Nephron (organoid): ENCODE measurements around the gene SAMMSON.

ENCODE experiments used
- H3K27ac Mint-ChIP-seq, 3 experiments: 2 replicates each; pipeline ENCODE4 v1.8.0; 2020; ENCODE audit warnings: mixed read lengths in 3 of 3, mild to moderate bottlenecking in 2 of 3, moderate library complexity in 1 of 3
- H3K27me3 Mint-ChIP-seq: 2 replicates; pipeline ENCODE4 v1.8.0; 2021; ENCODE audit warnings: low read depth, mild to moderate bottlenecking, moderate library complexity, mixed read lengths
- H3K36me3 Mint-ChIP-seq: 2 replicates; pipeline ENCODE4 v1.8.0; 2020; ENCODE audit warnings: low read depth, mixed read lengths
- H3K4me1 Mint-ChIP-seq: 2 replicates; pipeline ENCODE4 v1.8.0; 2020; ENCODE audit warnings: mixed read lengths
- H3K4me3 Mint-ChIP-seq, 3 experiments: 2 replicates each; pipeline ENCODE4 v1.8.0; 2020; ENCODE audit warnings: mild to moderate bottlenecking in 3 of 3, mixed read lengths in 3 of 3, moderate library complexity in 2 of 3
- H3K9me3 Mint-ChIP-seq: 2 replicates; pipeline ENCODE4 v1.8.0; 2020; ENCODE audit warnings: mixed read lengths
- CTCF ChIP-seq, 3 experiments: fragments of 200-600 bp; sonication (generic); IDR thresholded peaks; one replicate each; pipeline ENCODE4 v1.5.0; 2021; ENCODE audit warnings: antibody characterized with exemption in 3 of 3; ENCODE audit not compliant: unreplicated experiment in 3 of 3

SAMMSON gene

GRCh38 chr3:70075101-70075500, 75.6 kb downstream of the SAMMSON start:
- no peak for TF ChIP-seq CTCF (IDR thresholded peaks at IDR 0.05; ENCODE audit: unreplicated experiment in 3 of 3)
- Mint-ChIP-seq H3K36me3 (no peaks in the 10 kb centered on the region), H3K9me3 (peaks cover 8% of the 10 kb centered on the region), H3K27me3 (peaks cover 15% of the 10 kb centered on the region), H3K27ac (no peak overlapping the region), H3K4me1 (peaks cover 14% of the 10 kb centered on the region), H3K4me3 (no peak overlapping the region)

GRCh38 chr3:70076396-70076795, 76.9 kb downstream of the SAMMSON start:
- no peak overlapping the region for H3K27ac Mint-ChIP-seq
- H3K36me3 Mint-ChIP-seq: no peaks in the 10 kb centered on the region
- peaks cover 10% of the 10 kb centered on the region for H3K4me1 Mint-ChIP-seq
- peaks cover 10% of the 10 kb centered on the region for H3K27me3 Mint-ChIP-seq
- peaks cover 8% of the 10 kb centered on the region for H3K9me3 Mint-ChIP-seq
- H3K4me3 Mint-ChIP-seq: no peak overlapping the region
- no peak for TF ChIP-seq CTCF (IDR thresholded peaks at IDR 0.05; ENCODE audit: unreplicated experiment in 3 of 3)

GRCh38 chr3:70078778-70079177, 79.2 kb downstream of the SAMMSON start:
- Mint-ChIP-seq H3K27me3 (no peaks in the 10 kb centered on the region), H3K36me3 (no peaks in the 10 kb centered on the region), H3K4me1 (no peaks in the 10 kb centered on the region), H3K4me3 (no peak overlapping the region), H3K9me3 (peaks cover 8% of the 10 kb centered on the region), H3K27ac (no peak overlapping the region)
- TF ChIP-seq CTCF (IDR thresholded peaks at IDR 0.05; ENCODE audit: unreplicated experiment in 3 of 3): no peak

GRCh38 chr3:70085613-70086012, 86.1 kb downstream of the SAMMSON start:
- TF ChIP-seq CTCF (IDR thresholded peaks at IDR 0.05; ENCODE audit: unreplicated experiment in 3 of 3): no peak
- H3K27ac Mint-ChIP-seq: no peak overlapping the region
- H3K36me3 Mint-ChIP-seq: no peaks in the 10 kb centered on the region
- no peaks in the 10 kb centered on the region for H3K4me1 Mint-ChIP-seq
- H3K4me3 Mint-ChIP-seq: no peak overlapping the region
- no peaks in the 10 kb centered on the region for H3K27me3 Mint-ChIP-seq
- no peaks in the 10 kb centered on the region for H3K9me3 Mint-ChIP-seq

- H3K27me3 Mint-ChIP-seq: no peaks in the 10 kb centered on the region
- no peak overlapping the region for H3K27ac Mint-ChIP-seq
- no peaks in the 10 kb centered on the region for H3K4me1 Mint-ChIP-seq
- TF ChIP-seq CTCF (IDR thresholded peaks at IDR 0.05; ENCODE audit: unreplicated experiment in 3 of 3): no peak
- no peaks in the 10 kb centered on the region for H3K9me3 Mint-ChIP-seq
- H3K4me3 Mint-ChIP-seq: no peak overlapping the region
- no peaks in the 10 kb centered on the region for H3K36me3 Mint-ChIP-seq
These were observed 86.8 kb downstream of the SAMMSON start for GRCh38 chr3:70086336-70086735.

- TF ChIP-seq CTCF (IDR thresholded peaks at IDR 0.05; ENCODE audit: unreplicated experiment in 3 of 3): peak; percentile 64 to 82 (median 76)
- no peak overlapping the region for H3K27ac Mint-ChIP-seq
- no peaks in the 10 kb centered on the region for H3K4me1 Mint-ChIP-seq
- no peaks in the 10 kb centered on the region for H3K27me3 Mint-ChIP-seq
- H3K36me3 Mint-ChIP-seq: no peaks in the 10 kb centered on the region
- H3K9me3 Mint-ChIP-seq: no peaks in the 10 kb centered on the region
- H3K4me3 Mint-ChIP-seq: no peak overlapping the region
These were observed 90.9 kb downstream of the SAMMSON start for GRCh38 chr3:70090322-70090913.
